ENCODE measurements around the gene IRAK2. TPM values are rescaled to one million over a fixed set of nuclear protein-coding genes. Genes with fewer than 3 reads are reported as not detected.

The IRAK2 gene
- total and polyA plus RNA-seq, 2 experiments from 2014 or later, result 2.5 to 3.7 TPM

DNA sequence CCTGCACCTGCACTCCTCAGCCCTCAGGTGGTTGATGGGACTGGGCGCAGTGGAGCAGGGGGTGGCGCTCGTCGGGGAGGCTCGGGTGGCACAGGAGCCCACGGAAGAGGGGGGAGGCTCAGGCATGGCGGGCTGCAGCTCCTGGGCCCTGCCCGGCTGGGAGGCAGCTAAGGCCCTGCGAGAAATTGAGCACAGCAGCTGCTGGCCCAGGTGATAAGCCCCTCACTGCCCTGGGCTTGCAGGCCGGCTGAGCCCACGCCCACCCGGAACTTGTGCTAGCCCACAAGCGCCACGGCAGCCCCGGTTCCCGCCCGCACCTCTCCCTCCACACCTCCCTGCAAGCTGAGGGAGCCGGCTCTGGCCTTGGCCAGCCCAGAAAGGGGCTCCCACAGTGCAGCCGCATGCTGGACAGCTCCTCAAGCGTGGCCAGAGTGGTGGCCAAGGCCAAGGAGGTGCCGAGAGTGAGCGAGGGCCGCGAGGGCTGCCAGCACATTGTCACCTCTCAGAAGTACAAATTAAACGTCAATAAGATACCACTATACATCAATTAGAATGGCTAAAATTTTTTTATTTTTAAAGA is 28.2 kb upstream of the IRAK2 start:
- no peaks in the 10 kb centered on the region for H3K27me3 ChIP-seq
- H3K4me3 ChIP-seq, result no peak overlapping the region
- no peaks in the 10 kb centered on the region for H3K9me2 ChIP-seq (replicated peaks; ENCODE audit: insufficient read depth)
- no peak overlapping the region for H2AFZ ChIP-seq
- no peak for DNase-seq (ENCODE audit: low spot score)
- H3K4me2 ChIP-seq, result no peak overlapping the region
- H3K9me3 ChIP-seq (ENCODE audit: low read depth), result no peaks in the 10 kb centered on the region
- no peaks in the 10 kb centered on the region for H3K36me3 ChIP-seq (replicated peaks; ENCODE audit: insufficient read depth, low read depth)
- TF ChIP-seq EZH2phosphoT487 (IDR thresholded peaks at IDR 0.05; ENCODE audit: low read depth, severe bottlenecking, unreplicated experiment) (no peak), EZH2 (IDR thresholded peaks at IDR 0.05; ENCODE audit: borderline replicate concordance) (no peak)
- TF ChIP-seq, protein P1, sequence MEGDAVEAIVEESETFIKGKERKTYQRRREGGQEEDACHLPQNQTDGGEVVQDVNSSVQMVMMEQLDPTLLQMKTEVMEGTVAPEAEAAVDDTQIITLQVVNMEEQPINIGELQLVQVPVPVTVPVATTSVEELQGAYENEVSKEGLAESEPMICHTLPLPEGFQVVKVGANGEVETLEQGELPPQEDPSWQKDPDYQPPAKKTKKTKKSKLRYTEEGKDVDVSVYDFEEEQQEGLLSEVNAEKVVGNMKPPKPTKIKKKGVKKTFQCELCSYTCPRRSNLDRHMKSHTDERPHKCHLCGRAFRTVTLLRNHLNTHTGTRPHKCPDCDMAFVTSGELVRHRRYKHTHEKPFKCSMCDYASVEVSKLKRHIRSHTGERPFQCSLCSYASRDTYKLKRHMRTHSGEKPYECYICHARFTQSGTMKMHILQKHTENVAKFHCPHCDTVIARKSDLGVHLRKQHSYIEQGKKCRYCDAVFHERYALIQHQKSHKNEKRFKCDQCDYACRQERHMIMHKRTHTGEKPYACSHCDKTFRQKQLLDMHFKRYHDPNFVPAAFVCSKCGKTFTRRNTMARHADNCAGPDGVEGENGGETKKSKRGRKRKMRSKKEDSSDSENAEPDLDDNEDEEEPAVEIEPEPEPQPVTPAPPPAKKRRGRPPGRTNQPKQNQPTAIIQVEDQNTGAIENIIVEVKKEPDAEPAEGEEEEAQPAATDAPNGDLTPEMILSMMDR (IDR thresholded peaks at IDR 0.05; ENCODE audit: poor library complexity), result no peak
- no peak overlapping the region for H3K27ac ChIP-seq
- 96% methylated on average over 25 of the region's 25 CpGs for whole genome bisulfite sequencing (ENCODE audit: low lambda C conversion rate, missing lambda C conversion rate)
- H3K4me1 ChIP-seq (ENCODE audit: insufficient read depth), result no peaks in the 10 kb centered on the region
- no peaks in the 10 kb centered on the region for H4K20me1 ChIP-seq (ENCODE audit: insufficient read depth, poor library complexity, severe bottlenecking)
- no peaks in the 10 kb centered on the region for H3K79me2 ChIP-seq

DNA sequence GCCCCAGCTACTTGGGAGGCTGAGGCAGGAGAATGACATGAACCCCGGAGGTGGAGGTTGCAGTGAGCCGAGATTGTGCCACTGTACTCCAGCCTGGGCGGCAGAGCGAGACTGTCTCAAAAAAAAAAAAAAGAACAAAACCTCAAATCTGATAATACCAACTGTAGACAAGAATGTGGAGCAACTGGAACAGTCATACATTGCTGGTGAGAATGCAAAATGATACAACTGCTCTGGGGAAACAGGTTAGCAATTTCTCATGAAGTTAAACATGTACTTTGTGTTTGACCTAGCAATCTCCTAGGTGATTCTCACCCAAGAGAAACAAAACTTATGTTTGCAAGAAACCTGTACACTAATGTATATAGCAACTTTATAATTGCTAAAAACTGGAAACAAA is 27.5 kb upstream of the IRAK2 start:
- Histone ChIP-seq H3K9me3 (ENCODE audit: low read depth) (no peaks in the 10 kb centered on the region), H3K4me1 (ENCODE audit: insufficient read depth) (no peaks in the 10 kb centered on the region), H3K27me3 (no peaks in the 10 kb centered on the region), H3K4me2 (no peak overlapping the region), H3K36me3 (replicated peaks; ENCODE audit: insufficient read depth, low read depth) (no peaks in the 10 kb centered on the region), H3K9me2 (replicated peaks; ENCODE audit: insufficient read depth) (no peaks in the 10 kb centered on the region), H4K20me1 (ENCODE audit: insufficient read depth, poor library complexity, severe bottlenecking) (no peaks in the 10 kb centered on the region), H3K79me2 (peaks cover 3% of the 10 kb centered on the region), H3K27ac (no peak overlapping the region), H2AFZ (no peak overlapping the region), H3K4me3 (no peak overlapping the region)
- DNase-seq (ENCODE audit: low spot score), result no peak
- WGBS (ENCODE audit: low lambda C conversion rate, missing lambda C conversion rate), result 58% methylated on average over 2 of the region's 4 CpGs
- TF ChIP-seq EZH2 (IDR thresholded peaks at IDR 0.05; ENCODE audit: borderline replicate concordance) (no peak), EZH2phosphoT487 (IDR thresholded peaks at IDR 0.05; ENCODE audit: low read depth, severe bottlenecking, unreplicated experiment) (no peak)
- TF ChIP-seq, protein P1 (IDR thresholded peaks at IDR 0.05; ENCODE audit: poor library complexity), result no peak

DNA sequence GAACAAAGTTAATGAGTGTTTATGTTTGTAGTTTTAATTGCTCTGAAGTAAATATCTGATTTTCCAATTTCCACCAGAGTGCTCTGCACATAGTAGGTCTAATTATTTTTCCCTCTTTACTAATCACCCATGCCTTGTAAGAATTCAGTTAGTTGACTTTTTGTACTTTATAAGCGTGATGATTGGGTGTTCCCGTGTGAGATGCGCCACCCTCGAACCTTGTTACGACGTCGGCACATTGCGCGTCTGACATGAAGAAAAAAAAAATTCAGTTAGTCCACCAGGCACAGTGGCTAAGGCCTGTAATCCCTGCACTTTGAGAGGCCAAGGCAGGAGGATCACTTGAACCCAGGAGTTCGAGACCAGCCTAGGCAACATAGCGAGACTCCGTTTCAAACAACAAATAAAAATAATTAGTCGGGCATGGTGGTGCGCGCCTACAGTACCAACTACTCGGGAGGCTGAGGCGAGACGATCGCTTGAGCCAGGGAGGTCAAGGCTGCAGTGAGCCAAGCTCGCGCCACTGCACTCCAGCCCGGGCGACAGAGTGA is 23.6 kb upstream of the IRAK2 start:
- Histone ChIP-seq H2AFZ (peak overlapping the region; percentile 43), H3K4me3 (no peak overlapping the region)
- DNase-seq (ENCODE audit: low spot score), result no peak

More for the DNA sequence above, 23.6 kb upstream of the IRAK2 start:
- H4K20me1 ChIP-seq (ENCODE audit: insufficient read depth, poor library complexity, severe bottlenecking), result peaks cover 23% of the 10 kb centered on the region
- peaks cover 42% of the 10 kb centered on the region for H3K79me2 ChIP-seq
- no peaks in the 10 kb centered on the region for H3K9me3 ChIP-seq (ENCODE audit: low read depth)
- H3K9me2 ChIP-seq (replicated peaks; ENCODE audit: insufficient read depth), result no peaks in the 10 kb centered on the region
- H3K36me3 ChIP-seq (replicated peaks; ENCODE audit: insufficient read depth, low read depth), result no peaks in the 10 kb centered on the region
- no peaks in the 10 kb centered on the region for H3K27me3 ChIP-seq
- TF ChIP-seq EZH2phosphoT487 (IDR thresholded peaks at IDR 0.05; ENCODE audit: low read depth, severe bottlenecking, unreplicated experiment) (no peak), EZH2 (IDR thresholded peaks at IDR 0.05; ENCODE audit: borderline replicate concordance) (no peak)
- TF ChIP-seq, protein P1 (IDR thresholded peaks at IDR 0.05; ENCODE audit: poor library complexity), result no peak
- 84% methylated on average over 23 of the region's 23 CpGs for WGBS (ENCODE audit: low lambda C conversion rate, missing lambda C conversion rate)
- H3K4me2 ChIP-seq, result peak overlapping the region; percentile 92
- H3K27ac ChIP-seq, result peak overlapping the region; percentile 98
- peaks cover 18% of the 10 kb centered on the region for H3K4me1 ChIP-seq (ENCODE audit: insufficient read depth)
